ENCODE results near the gene DHPS.

Gene DHPS

GRCh38 chr19:12669270-12670158 is 12.2 kb downstream of the DHPS start:
- peaks cover 56% of the 10 kb centered on the region for H3K4me1 Mint-ChIP-seq (ENCODE audit: low read depth)
- H3K4me3 Mint-ChIP-seq = peak overlapping the region; percentile 92
- no peaks in the 10 kb centered on the region for H3K9me3 Mint-ChIP-seq
- peaks cover 27% of the 10 kb centered on the region for H3K36me3 Mint-ChIP-seq (ENCODE audit: low read depth)
- peak overlapping the region; percentile 100 for H3K27ac Mint-ChIP-seq
- H3K27me3 Mint-ChIP-seq = no peaks in the 10 kb centered on the region

GRCh38 chr19:12668932-12669269 is 12.8 kb downstream of the DHPS start:
- H3K9me3 Mint-ChIP-seq = no peaks in the 10 kb centered on the region
- peaks cover 28% of the 10 kb centered on the region for H3K36me3 Mint-ChIP-seq (ENCODE audit: low read depth)
- H3K4me3 Mint-ChIP-seq = peak overlapping the region; percentile 92
- H3K4me1 Mint-ChIP-seq (ENCODE audit: low read depth) = peaks cover 62% of the 10 kb centered on the region
- peak overlapping the region; percentile 100 for H3K27ac Mint-ChIP-seq
- H3K27me3 Mint-ChIP-seq = no peaks in the 10 kb centered on the region

GRCh38 chr19:12668346-12668745 is 13.3 kb downstream of the DHPS start:
- H3K4me3 Mint-ChIP-seq = peak overlapping the region; percentile 92
- peak overlapping the region; percentile 100 for H3K27ac Mint-ChIP-seq
- no peaks in the 10 kb centered on the region for H3K27me3 Mint-ChIP-seq
- peaks cover 65% of the 10 kb centered on the region for H3K4me1 Mint-ChIP-seq (ENCODE audit: low read depth)
- peaks cover 31% of the 10 kb centered on the region for H3K36me3 Mint-ChIP-seq (ENCODE audit: low read depth)
- H3K9me3 Mint-ChIP-seq = no peaks in the 10 kb centered on the region

- Mint-ChIP-seq H3K36me3 (ENCODE audit: low read depth) (peaks cover 35% of the 10 kb centered on the region), H3K4me1 (ENCODE audit: low read depth) (peaks cover 65% of the 10 kb centered on the region), H3K9me3 (no peaks in the 10 kb centered on the region), H3K27me3 (no peaks in the 10 kb centered on the region), H3K4me3 (peak overlapping the region; percentile 92), H3K27ac (peak overlapping the region; percentile 100)
These were observed 13.9 kb downstream of the DHPS start for GRCh38 chr19:12667731-12668302.

- H3K4me1 Mint-ChIP-seq (ENCODE audit: low read depth) = peaks cover 60% of the 10 kb centered on the region
- no peaks in the 10 kb centered on the region for H3K9me3 Mint-ChIP-seq
- H3K4me3 Mint-ChIP-seq = peak within 1 kb of the TSS; percentile 97
These were observed 15.2 kb downstream of the DHPS start, which contains the start of the genes MAN2B1 and WDR83 for GRCh38 chr19:12666265-12667048. TSS of gene MAN2B1 (minus strand) at chr19:12666742. CDS start at chr19:12666701, 41 bp downstream. TSS of gene WDR83 (plus strand) at chr19:12666807. CDS start at chr19:12669791, 2,984 bp downstream.

GRCh38 chr19:12665671-12666264 is 15.9 kb downstream of the DHPS start:
- no peaks in the 10 kb centered on the region for H3K9me3 Mint-ChIP-seq
- no peaks in the 10 kb centered on the region for H3K27me3 Mint-ChIP-seq
- peak overlapping the region; percentile 97 for H3K4me3 Mint-ChIP-seq
- H3K27ac Mint-ChIP-seq = peak overlapping the region; percentile 95
- peaks cover 58% of the 10 kb centered on the region for H3K4me1 Mint-ChIP-seq (ENCODE audit: low read depth)
- H3K36me3 Mint-ChIP-seq (ENCODE audit: low read depth) = peaks cover 29% of the 10 kb centered on the region

More at GRCh38 chr19:12666265-12667048, 15.2 kb downstream of the DHPS start, which contains the start of the genes MAN2B1 and WDR83:
- Mint-ChIP-seq H3K27me3 (no peaks in the 10 kb centered on the region), H3K36me3 (ENCODE audit: low read depth) (peaks cover 29% of the 10 kb centered on the region), H3K27ac (peak within 1 kb of the TSS; percentile 95)

GRCh38 chr19:12665281-12665573 is 16.5 kb downstream of the DHPS start:
- H3K4me3 Mint-ChIP-seq = peak overlapping the region; percentile 97
- peak overlapping the region; percentile 95 for H3K27ac Mint-ChIP-seq
- no peaks in the 10 kb centered on the region for H3K27me3 Mint-ChIP-seq
- H3K36me3 Mint-ChIP-seq (ENCODE audit: low read depth) = peaks cover 28% of the 10 kb centered on the region
- no peaks in the 10 kb centered on the region for H3K9me3 Mint-ChIP-seq
- peaks cover 52% of the 10 kb centered on the region for H3K4me1 Mint-ChIP-seq (ENCODE audit: low read depth)

- Mint-ChIP-seq H3K36me3 (ENCODE audit: low read depth) (peaks cover 34% of the 10 kb centered on the region), H3K4me1 (ENCODE audit: low read depth) (peaks cover 52% of the 10 kb centered on the region), H3K27ac (peak overlapping the region; percentile 95), H3K4me3 (peak overlapping the region; percentile 97), H3K9me3 (no peaks in the 10 kb centered on the region), H3K27me3 (no peaks in the 10 kb centered on the region)
These were observed 17.0 kb downstream of the DHPS start for GRCh38 chr19:12664406-12665280.

- H3K36me3 Mint-ChIP-seq (ENCODE audit: low read depth) = peaks cover 55% of the 10 kb centered on the region
- no peaks in the 10 kb centered on the region for H3K27me3 Mint-ChIP-seq
- H3K27ac Mint-ChIP-seq = no peak overlapping the region
- peaks cover 24% of the 10 kb centered on the region for H3K4me1 Mint-ChIP-seq (ENCODE audit: low read depth)
- no peaks in the 10 kb centered on the region for H3K9me3 Mint-ChIP-seq
- H3K4me3 Mint-ChIP-seq = no peak overlapping the region
These were observed 20.7 kb downstream of the DHPS start for GRCh38 chr19:12660980-12661379.

- Mint-ChIP-seq H3K27ac (no peak overlapping the region), H3K4me3 (no peak overlapping the region), H3K9me3 (no peaks in the 10 kb centered on the region), H3K27me3 (no peaks in the 10 kb centered on the region), H3K4me1 (ENCODE audit: low read depth) (no peaks in the 10 kb centered on the region), H3K36me3 (ENCODE audit: low read depth) (peaks cover 43% of the 10 kb centered on the region)
These were observed 23.7 kb downstream of the DHPS start for GRCh38 chr19:12657966-12658365.

- Mint-ChIP-seq H3K27ac (no peak overlapping the region), H3K4me1 (ENCODE audit: low read depth) (no peaks in the 10 kb centered on the region), H3K9me3 (no peaks in the 10 kb centered on the region), H3K4me3 (no peak overlapping the region), H3K27me3 (no peaks in the 10 kb centered on the region), H3K36me3 (ENCODE audit: low read depth) (peaks cover 42% of the 10 kb centered on the region)
These were observed 24.6 kb downstream of the DHPS start for GRCh38 chr19:12656899-12657571.

GRCh38 chr19:12655546-12655945 is 26.1 kb downstream of the DHPS start:
- Mint-ChIP-seq H3K9me3 (no peaks in the 10 kb centered on the region), H3K27me3 (no peaks in the 10 kb centered on the region), H3K4me1 (ENCODE audit: low read depth) (no peaks in the 10 kb centered on the region), H3K36me3 (ENCODE audit: low read depth) (peaks cover 55% of the 10 kb centered on the region), H3K27ac (no peak overlapping the region), H3K4me3 (no peak overlapping the region)

- Mint-ChIP-seq H3K4me1 (ENCODE audit: low read depth) (no peaks in the 10 kb centered on the region), H3K27ac (no peak overlapping the region), H3K36me3 (ENCODE audit: low read depth) (peaks cover 49% of the 10 kb centered on the region), H3K27me3 (no peaks in the 10 kb centered on the region), H3K9me3 (no peaks in the 10 kb centered on the region), H3K4me3 (no peak overlapping the region)
These were observed 29.5 kb downstream of the DHPS start for GRCh38 chr19:12652219-12652618.

Measured in stimulated activated naive CD8-positive, alpha-beta T cell treated with anti-CD3 and anti-CD28 coated beads, Interleukin-15, Interleukin-2, amounts not matched to agents 100 ng/mL and 50 ng/mL, for 24 hours (primary cell).